Measurements from ENCODE around the gene CDC42EP5.

DNA sequence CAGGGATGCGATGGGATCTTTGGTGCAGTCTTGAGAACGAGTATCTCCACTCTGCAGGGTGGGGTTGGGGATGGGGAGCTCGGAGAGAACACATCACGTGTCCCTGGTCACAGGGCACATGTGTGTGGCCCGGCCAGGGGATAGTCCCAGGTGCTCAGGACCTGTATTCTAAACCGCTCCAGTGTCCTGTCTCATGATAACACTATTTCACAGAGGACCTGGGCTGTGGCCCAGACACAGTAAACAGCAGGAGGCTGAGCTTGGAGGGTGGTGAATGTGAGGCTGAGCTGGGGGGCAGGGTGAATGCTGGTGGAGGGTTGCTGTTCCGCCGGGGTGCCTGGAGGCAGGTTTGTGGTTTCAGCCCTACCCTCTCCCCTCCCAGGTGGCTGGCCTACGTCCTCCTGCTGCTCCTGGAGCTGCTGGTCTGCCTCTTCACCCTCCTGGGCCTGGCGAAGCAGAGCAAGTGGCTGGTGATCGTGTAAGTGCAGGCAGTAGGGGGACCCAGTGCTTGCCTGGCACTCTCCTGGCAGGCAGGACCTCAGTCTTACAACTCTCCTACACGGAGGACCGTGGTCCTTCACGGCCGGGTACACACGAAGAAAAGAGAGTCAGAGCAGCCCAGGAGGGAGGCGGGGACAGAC is 46.7 kb downstream of the CDC42EP5 start:
- TF ChIP-seq POLR2A (IDR thresholded peaks at IDR 0.05; ENCODE audit: low read depth, low read length) (no peak), TAF1 (IDR thresholded peaks at IDR 0.05; ENCODE audit: borderline replicate concordance, low read depth, low read length) (no peak)
